A549 treated with Hydrocortisone at 1 μM for 4 hours (cell line): ENCODE data around the gene BUB3. TPM values are rescaled to one million over a fixed set of nuclear protein-coding genes. Genes with fewer than 3 reads are reported as not detected.

Experiments used
- total RNA-seq: library from RNA; stranded (reverse); fragments of 200-300 nt; extraction: Qiagen RNA extraction; gene quantifications from 5 replicates; pipeline ENCODE4 v1.2.3, GENCODE V29; 2022

Gene BUB3
- total RNA-seq: 166 to 198 TPM (median 169 TPM) in 5 replicates

GRCh38 chr10:123154092-123154710 lies at the start of gene BUB3:
TSS of gene BUB3 (plus strand) at chr10:123154402. CDS start at chr10:123154918, 516 bp downstream.

GRCh38 chr10:123135415-123136141 lies 18.6 kb upstream of the BUB3 start, which contains the start of gene HMX3:
TSS of gene HMX3 (plus strand) at chr10:123135970. CDS start at chr10:123136051, 81 bp downstream.

GRCh38 chr10:123147635-123148413 lies 6.4 kb upstream of the BUB3 start, which contains the start of gene HMX2:
TSS of gene HMX2 (plus strand) at chr10:123148136. CDS start at chr10:123148379, 243 bp downstream.

Other genes with a start within 250 kb of the BUB3 start
- gene FAM24A, start 243.8 kb upstream of the BUB3 start, total RNA-seq: not detected in 5 replicates
- gene C10orf88, start 200.2 kb upstream of the BUB3 start, total RNA-seq: 5.7 to 9.8 TPM (median 9.1 TPM) in 5 replicates
- gene PSTK, start 174.0 kb upstream of the BUB3 start, total RNA-seq: 3.7 to 4.8 TPM (median 4.2 TPM) in 5 replicates
- 5.5 to 8.7 TPM (median 6.3 TPM) in 5 replicates for gene IKZF5, start 145.6 kb upstream of the BUB3 start, total RNA-seq
- 5.6 to 9.9 TPM (median 8.7 TPM) in 5 replicates for gene ACADSB, start 145.4 kb upstream of the BUB3 start, total RNA-seq
- 0.08 to 0.13 TPM in 2 of 5 replicates, not detected in the others for gene HMX3, start 18.4 kb upstream of the BUB3 start, total RNA-seq
- gene HMX2, start 6.3 kb upstream of the BUB3 start, total RNA-seq: 0.10 to 0.15 TPM (median 0.12 TPM) in 4 of 5 replicates, not detected in the other